Heart left ventricle (tissue), 13 donors: ENCODE measurements around the gene CLEC4M.
"Not testable (repeated sequence)": the region's sequence is repeated elsewhere in the genome, so short reads cannot be mapped to it uniquely, and the experiment has no call there.

Experiments used
- POLR2A ChIP-seq, 2 donors: fragments of 450-650 bp; IDR thresholded peaks; one replicate each; pipeline ENCODE4 v1.6.1; 2017; ENCODE audit warnings: antibody characterized with exemption in 2 of 2, mild to moderate bottlenecking in 2 of 2, moderate library complexity in 2 of 2
- TF ChIP-seq, protein P1 (sequence below), 12 donors: fragments of 200-600 bp; sonication (generic) in 4 of 12; IDR thresholded peaks; one replicate each; pipeline versions ENCODE4 v1.5.0 to v1.8.0; 2018 to 2022; ENCODE audit warnings: antibody characterized with exemption in 12 of 12, mild to moderate bottlenecking in 5 of 12
- donor health status: ischemic (EF 13 %, LVEDD 7.1; RV severe dilation, severe dysfunction).
- donor health status: DM: no; HTN: yes; CAD: no.
- donor health status: DM: no; HTN: no; CAD: no.
- donor health status: ischemic (EF 25% LVEDD 6.9; RV normal size, moderate dysfunction).
- donor health status: ischemic (EF 25% LVEDD 5.7; RV mildly dilated, moderate dysfunction).
- donor health status: ischemic (EF 35%, LVEDD 5.7; RV mildly dilated, moderate dysfunction).
- donor health status: nonischemic (EF 11% LVEDD 7.7; RV severe dilation, severe dysfunction).
- donor health status: DM: yes; HTN: yes; CAD: no.
- donor health status: PGD.
- donor health status: ischemic (EF 29% LVEDD 5.4; RV normal size, mild dysfunction).
- donor health status: nonischemic (EF 23%, LVEDD 6.1; RV moderate dilation, normal function).

DNA sequence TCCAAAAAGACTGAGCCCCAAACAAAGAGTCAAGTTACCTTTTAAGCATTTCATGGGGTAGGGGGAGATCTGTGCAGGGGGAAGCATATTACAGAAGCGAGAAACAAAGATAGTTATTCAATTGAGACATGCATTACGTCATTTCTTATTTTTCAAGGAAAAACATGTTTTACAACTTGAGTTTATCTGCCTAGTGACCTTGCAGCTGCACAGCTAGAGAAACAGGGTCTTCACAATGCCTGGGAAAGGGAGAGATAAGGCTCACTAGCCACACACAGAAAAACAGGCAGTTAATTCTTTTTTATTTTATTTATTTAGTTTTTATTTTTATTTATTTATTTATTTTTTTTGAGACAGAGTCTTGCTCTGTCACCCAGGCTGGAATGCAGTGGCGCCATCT, 1.1 kb downstream of the CLEC4M start:
- TF ChIP-seq, protein P1, sequence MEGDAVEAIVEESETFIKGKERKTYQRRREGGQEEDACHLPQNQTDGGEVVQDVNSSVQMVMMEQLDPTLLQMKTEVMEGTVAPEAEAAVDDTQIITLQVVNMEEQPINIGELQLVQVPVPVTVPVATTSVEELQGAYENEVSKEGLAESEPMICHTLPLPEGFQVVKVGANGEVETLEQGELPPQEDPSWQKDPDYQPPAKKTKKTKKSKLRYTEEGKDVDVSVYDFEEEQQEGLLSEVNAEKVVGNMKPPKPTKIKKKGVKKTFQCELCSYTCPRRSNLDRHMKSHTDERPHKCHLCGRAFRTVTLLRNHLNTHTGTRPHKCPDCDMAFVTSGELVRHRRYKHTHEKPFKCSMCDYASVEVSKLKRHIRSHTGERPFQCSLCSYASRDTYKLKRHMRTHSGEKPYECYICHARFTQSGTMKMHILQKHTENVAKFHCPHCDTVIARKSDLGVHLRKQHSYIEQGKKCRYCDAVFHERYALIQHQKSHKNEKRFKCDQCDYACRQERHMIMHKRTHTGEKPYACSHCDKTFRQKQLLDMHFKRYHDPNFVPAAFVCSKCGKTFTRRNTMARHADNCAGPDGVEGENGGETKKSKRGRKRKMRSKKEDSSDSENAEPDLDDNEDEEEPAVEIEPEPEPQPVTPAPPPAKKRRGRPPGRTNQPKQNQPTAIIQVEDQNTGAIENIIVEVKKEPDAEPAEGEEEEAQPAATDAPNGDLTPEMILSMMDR (IDR thresholded peaks at IDR 0.05) = not testable (repeated sequence)
- not testable (repeated sequence) for TF ChIP-seq POLR2A (IDR thresholded peaks at IDR 0.05)
